HG03103 (cell line): ENCODE measurements around the gene CALB2.
A peak's percentile ranks its signal among the peaks of the same experiment; 100 is the strongest.

ENCODE experiments used
- ATAC-seq: cut with Tn5 transposase; IDR thresholded peaks from one replicate; pipeline ENCODE4 v1.9.1; 2021; ENCODE audit warnings: low read depth; ENCODE audit not compliant: unreplicated experiment

The CALB2 gene

GRCh38 chr16:71424626-71425025 lies 66.1 kb downstream of the CALB2 start:
- no peak for ATAC-seq

GRCh38 chr16:71425746-71426068 lies 67.2 kb downstream of the CALB2 start:
- no peak for ATAC-seq

GRCh38 chr16:71426069-71426879 lies 67.8 kb downstream of the CALB2 start:
- peak; percentile 64 for ATAC-seq

- ATAC-seq, result no peak
These were observed 68.5 kb downstream of the CALB2 start for GRCh38 chr16:71426880-71427615.

DNA sequence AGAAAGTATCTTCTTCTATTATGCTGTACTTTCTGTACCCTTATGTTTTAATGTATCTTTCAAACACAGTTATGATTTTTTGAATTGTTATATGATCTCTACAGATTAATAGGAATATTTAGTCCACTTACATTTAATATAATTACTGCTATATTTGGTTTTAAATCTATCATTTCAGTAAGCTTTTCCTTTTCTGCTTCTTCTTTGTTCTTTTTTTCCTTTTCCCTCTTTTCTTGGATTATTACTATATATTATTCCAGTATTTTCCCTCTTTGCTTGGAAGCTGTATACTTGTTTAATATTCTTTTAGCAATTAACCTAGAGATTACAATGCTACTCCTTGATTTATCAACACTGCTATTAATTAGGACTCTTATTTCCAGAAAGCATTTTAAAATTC lies 69.9 kb downstream of the CALB2 start:
- no peak for ATAC-seq

GRCh38 chr16:71428883-71429282 lies 70.4 kb downstream of the CALB2 start:
- ATAC-seq, result no peak

- ATAC-seq, result no peak
These were observed 71.1 kb downstream of the CALB2 start for GRCh38 chr16:71429581-71429980.

- no peak for ATAC-seq
These were observed 72.2 kb downstream of the CALB2 start for GRCh38 chr16:71430744-71431143.

DNA sequence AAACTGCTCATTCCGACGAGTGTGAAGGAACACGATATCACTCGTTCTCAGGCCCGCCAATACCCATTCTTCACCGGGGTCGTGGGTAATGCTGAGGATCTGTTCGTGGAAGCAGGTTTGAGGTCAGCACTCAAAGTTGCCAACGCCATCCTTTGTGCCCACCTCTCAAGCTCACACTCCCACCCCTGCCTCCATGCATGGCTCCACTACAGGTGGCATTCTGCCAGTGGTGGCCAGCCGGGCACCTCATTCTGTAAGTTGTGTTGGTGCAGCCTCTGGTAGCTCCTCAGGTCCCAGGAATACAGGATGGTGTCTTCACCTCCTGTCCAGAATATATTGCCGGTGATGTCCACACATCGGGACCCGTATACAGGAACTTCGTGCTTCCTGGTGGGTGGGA lies 72.7 kb downstream of the CALB2 start:
- no peak for ATAC-seq

- ATAC-seq, result no peak
These were observed 73.5 kb downstream of the CALB2 start for GRCh38 chr16:71431991-71432390.

GRCh38 chr16:71432906-71433305 lies 74.4 kb downstream of the CALB2 start:
- ATAC-seq, result no peak

- ATAC-seq, result no peak
These were observed 78.0 kb downstream of the CALB2 start for GRCh38 chr16:71436473-71436872.

- no peak for ATAC-seq
These were observed 81.0 kb downstream of the CALB2 start for GRCh38 chr16:71439523-71439922.
